GM21390 (cell line): Measurements from ENCODE around the gene SPRED2.

Experiments
- ATAC-seq: cut with Tn5 transposase; IDR thresholded peaks from one replicate; pipeline ENCODE4 v1.9.1; 2021; ENCODE audit not compliant: unreplicated experiment

Gene SPRED2

DNA sequence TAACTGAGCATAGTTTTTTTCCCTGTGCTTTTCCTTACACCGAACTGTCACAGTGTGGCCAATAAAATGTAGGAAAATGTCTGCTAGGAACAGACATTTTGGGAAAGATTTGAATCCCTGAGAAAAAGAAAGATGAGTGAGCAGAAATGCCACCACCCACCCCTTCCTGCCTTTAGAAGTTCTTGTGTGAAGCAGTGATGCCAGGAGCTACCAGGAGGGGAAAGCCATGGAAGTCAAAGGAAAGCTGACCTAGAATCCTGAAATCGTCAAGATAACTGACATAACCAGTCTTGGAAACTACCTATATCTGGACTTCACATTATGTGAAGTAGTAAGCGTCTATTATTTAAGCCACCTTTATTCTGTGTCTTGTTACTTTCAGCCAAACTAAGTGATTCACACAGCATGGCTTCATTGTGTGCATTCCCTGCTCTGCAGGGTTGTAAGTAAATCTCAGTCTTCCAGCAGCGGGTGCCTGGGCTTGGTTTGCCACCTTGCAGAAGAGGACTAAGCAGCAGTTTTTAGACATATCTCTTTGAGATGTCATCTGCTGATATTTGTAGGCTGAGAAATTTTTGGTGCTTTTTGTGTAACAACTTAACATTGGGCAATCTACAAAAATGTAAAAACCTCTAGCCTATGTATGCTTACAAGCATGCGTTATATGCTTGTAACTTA lies 11.2 kb upstream of the SPRED2 start:
- ATAC-seq: no peak

DNA sequence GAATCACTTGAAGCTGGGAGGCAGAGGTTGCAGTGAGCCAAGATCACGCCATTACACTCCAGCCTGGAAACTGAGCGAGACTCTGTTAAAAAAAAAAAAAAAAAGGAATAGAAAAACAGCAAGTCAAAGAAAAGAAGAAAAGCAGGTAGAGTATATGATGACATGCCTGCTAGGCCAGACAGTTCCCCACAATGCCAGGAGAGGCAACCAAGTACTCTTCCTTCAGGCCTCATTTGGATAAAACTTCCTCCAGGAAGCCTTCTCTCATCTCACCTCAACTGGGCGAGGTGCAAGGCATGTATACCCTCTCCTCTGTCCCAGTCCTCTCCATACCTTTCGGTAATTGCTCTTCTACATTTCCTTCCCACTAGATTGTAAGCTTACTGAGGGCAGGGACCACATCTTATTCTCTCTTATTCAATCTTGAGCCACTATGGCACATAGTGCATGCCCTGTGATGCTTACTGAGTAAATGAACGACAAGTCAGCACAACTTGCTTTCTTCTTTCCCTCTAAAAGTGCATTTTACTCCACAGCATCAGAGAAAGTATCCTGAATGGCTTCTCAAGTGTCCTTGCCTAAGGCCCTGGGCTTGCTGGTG lies 10.1 kb upstream of the SPRED2 start:
- no peak for ATAC-seq

DNA sequence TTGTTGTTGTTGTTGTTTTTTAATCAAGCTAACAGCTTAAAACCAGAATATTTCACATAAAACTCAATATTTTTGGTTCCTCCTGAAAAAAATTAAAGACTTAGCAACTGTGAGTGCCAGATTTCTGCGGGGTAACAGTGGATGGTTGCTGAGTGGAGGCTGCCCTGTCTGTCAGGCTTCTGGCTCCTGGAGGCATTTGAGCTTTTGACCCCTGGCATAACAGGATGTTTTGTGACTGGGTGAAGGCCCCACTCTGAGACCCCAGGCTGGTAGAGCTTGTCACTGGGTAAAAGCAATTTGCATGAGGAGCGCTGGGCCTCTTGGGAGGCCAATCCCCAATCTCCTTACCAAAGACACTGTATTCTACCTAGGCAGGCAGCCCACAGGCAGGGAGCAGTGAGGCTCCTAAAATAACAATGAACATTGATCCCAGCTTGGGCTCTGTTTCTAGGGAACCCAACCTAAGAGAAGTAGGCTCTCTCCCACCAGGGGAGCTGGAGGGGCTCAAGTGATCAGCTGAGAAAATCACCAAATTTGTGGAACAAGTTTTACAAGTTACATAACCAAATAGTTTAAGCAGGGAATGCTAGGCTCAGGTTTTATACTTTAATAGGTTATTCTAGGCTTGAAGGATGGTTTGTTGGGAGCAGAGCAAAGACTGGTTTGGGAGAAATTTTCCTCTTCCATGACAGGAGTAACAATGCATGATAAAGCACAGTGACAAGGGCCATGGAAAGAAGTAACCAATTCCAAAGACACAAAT lies 5.9 kb upstream of the SPRED2 start:
- ATAC-seq: no peak

DNA sequence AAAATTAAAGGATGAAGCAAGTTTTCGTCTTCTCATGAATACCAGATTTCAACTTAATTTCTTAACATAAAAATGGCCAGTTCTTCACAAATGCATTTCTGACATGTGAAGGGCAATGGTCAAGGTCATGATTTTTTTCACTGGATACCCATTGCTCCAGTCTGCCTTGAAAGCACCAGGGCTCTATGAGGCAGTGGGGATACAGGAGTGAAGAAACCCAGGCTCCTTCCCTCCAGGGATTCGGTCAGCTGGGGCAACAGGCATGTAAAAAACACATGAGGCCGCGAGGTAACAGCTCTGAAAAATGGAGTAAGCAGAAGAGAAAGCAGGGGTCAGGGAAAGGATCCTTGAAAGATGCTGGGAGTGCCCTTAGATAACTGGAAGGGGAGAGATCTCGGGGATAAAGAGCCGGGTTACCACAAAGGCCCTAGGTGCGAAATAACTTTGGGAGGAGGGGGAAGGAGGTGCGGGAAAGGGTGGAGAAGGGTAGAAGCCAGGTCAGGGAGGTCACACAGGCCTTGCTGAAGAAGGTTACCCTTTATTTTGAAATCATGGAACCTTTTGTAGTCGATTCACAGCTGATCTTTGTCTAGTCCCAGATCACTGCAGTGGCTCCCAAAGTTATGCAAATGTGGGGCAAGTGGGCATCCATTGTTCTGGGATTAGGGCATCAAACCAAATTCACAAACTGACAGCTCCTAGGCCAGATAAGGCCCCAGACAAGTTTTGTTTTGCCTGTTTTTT lies 5.2 kb upstream of the SPRED2 start:
- no peak for ATAC-seq

DNA sequence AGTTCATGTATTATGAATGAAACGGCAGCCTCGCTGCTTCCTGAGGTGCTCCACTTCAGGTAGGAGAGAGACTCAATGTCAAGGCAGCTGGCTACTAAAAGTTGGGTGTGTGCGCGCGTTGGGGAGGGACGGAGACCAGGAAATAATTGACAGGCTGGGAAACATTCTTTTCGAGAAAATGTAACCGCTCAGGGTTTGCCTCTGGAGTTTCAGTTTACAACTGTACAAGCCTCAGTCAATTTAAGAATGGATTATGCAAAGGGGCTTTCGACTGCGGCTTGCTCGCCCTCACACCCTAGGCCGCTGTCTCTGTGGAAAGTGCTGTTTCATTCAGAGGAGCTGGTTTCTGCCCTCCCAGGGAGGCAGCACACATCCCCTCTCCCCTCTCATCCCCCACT lies 4.4 kb upstream of the SPRED2 start:
- peak; percentile 78 for ATAC-seq

DNA sequence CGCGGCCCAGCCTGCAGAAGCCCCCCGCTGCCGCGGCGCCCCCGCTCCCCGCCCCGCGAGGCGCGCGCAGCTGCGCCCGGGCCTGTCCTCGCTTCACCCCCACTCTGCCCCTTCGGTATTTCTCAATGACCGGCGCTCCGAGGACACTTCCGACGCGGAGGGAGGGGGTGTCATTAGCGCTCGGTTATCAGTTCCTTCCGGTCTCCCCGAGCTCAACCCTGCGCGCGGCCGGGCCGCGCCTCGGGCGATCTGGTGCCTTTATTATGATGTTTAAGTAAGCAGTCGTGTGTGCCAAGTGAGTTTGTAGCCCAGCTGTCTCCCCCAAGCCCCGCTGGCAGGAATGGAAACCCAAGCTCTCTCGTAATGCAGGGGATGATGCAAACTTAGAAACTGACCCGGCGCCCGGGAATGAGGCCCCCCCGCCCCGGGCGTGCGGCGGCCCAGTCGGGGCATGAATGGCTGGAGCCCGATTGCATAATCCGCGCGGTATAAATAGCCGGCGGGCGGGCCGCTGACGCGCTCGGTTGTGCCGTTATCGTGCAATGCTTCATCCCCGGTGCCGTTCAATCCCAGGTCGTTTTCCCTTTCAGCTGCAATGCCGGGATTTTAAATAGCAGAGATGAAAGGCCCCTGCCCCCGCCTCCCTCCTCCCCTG lies 3.9 kb upstream of the SPRED2 start:
- peak; percentile 25 for ATAC-seq

DNA sequence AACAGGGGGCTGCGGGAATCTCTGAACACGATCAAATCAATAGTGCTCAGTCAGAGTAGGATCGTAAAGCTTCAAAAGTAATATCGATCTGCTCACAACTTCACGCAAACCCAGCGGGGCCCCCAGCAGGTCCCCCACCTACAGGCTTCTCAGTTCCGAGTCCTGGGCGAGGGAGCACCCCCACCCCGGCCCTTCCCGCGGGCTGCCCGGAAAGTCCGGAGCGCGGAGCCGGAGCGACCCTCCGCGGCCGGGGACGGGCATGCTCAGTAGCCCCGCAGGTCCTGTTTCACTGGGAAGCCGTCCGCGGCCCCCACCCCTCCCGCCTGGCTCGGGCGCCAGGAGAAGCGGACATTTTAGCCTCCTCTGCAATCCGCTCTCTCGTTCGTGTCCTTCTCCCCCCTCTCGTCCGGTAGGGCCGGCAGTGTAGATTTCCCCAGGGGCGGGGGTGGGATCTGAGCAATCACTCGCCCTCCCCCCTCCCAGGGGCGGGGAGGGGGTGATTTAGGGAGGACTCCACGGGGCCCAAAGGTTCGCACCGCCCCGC lies 3.3 kb upstream of the SPRED2 start:
- ATAC-seq: no peak

DNA sequence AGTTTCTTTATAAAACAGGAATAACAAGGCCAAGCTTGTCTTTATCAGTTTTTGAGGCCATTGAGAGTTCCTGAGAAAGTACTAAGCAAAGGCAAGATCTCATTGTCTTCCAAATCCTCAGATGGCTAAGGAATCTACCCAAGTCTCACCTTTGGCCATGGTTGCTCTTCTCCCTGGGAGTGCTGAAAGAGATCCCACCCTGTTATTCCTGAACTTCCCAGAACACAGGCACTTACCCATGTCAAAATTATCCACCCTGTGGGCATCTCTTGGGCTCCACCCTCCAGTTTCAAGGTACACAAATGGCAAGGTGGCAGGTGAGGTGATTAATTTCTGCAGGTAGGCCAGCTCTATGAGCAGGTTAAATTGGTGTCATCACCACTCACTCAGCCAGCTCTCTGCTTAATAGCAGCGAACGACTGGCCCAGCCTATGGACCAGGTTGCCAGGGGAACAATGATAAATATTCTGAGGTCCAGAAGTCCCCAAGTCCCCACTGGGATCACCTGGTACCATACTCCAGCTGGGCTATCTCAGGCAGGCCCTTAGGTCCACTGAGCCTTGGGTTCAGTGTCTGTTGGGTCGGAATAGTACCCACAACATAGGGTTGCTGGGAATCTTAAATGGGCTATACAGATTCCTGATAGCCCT lies 2.3 kb upstream of the SPRED2 start:
- ATAC-seq: no peak

DNA sequence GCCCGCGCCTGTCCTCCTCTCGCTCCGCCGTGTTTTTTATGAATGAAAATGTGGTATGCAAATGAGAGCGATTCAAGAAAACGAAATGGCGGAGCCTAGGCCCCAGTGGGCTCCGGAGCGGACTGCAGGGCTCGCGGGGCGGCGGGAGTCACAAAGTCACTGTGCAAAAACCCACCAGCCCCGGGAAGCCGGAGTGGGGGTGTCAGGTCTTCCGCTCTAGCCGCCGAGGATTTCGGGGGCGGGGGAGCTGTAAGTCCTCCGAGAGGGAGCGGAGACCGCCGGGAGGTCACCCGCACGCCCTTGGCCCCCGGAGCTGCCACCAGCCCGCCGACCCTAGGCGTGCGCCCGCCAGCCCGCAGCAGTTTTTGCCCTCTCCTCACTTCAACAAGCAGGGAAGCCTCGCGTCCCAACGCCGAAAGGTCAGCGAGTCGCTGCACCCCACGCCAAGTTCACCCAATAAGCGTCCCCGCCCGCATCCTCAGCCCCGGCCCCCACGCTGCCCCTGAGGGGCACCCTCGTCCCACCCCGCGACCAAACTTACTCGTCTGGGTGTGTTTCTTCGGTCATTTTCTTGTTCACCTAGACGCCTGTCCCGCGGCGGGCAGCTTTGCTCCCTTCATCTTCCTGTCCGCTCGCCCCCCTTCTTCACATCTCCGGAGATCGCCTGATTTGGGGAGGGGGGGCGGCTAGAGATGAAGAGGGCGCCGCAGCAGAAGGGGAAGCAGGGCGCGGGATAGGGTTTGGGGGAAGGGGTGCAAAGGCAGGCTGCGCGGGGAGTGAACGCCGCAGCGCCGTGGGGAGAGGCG lies 775 bp downstream of the SPRED2 start:
- peak; percentile 34 for ATAC-seq

DNA sequence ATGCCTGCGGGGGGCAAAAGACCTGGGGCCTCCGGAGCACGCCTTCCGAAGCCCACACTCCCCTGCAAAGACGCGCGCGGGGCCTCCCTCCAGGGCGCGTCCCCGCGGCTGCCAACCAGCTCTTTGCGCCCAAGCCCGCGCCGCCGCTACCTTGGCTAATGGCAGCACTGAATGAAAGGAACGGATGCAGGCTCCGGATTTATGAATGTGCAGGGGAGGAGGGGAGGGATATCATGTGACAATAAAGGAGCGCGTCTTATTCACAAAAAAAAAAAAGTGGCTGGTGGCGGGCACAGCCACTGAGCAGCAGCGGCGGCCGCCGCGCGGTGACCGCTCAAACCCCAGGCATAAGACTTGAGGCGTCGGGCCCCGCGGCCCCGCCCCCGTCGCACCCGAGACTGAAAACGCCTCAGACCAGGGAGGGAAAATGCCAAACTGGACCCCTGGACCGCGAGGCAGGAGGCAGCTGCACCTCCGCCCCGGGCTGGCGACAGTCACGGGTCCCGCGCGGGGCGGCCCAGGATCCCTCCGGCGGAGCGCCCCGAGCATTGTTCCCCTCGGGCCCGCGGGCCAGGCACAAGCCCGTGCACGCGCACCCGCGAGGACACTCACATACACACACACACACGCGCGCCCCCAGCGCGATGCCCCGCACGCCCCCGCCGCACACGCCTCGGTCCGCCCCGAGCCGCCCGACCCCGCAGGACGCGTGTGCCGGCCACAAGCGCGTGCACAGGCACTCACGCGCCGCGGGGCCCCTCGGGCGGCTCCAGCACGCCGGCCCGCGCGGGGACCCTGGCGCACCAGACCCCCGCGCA lies 1.6 kb downstream of the SPRED2 start:
- peak; percentile 26 for ATAC-seq

DNA sequence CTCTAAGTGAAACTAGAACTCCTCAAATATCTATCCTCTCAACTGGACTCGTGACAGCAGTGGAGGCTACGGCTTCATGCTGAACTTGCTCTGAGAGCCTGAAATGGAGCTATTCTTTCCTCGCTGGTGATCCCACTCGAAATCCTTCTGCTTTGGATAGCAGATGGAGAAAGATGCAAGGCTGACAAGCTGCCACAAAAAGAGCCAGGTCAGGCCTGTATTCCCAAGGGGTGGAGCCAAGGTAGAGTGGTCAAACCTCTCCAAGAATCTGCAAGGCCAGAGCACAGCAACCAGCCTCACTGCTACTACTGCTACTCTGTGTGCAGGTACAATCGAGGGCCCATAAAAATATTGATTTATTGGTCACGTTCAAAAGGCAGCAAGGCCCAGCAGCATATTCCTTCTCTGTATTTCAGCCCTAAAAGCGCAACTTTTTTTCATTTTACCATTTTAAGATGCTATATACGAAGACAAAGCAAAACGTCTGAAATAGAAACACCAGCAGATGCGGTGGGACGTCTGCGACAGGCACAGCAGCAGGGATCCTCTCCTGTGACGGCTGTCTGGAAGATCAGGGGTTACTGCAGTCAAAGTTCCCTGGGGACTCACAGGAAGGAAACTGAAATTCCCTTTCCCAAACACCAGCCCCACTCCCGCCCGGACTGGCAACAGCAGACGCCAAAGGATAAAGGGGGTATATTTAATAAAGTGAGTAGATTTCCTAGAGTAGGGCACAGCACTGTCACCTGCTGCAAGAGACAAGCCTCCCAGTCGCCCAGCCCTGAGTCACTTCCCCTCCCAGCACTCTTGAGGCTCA lies 2.4 kb downstream of the SPRED2 start:
- peak; percentile 11 for ATAC-seq

DNA sequence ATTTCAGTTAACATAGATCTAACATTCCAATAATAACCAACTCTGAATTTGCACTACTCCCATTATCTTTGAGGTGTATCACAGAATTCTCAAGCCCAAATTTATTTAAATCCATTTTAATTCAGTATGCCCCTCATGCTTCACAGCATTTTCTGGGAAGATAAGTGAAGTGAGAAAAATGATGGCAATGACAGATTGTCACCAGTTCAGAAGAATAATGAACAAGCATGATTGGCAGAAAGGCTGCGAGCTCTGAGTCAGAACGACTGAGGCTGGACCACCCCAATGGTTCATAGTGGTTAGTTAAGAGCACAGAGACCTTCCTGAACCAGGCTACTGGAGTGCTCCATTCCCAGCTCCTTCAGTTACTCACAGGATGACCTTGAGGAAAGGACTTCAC lies 4.9 kb downstream of the SPRED2 start:
- no peak for ATAC-seq

DNA sequence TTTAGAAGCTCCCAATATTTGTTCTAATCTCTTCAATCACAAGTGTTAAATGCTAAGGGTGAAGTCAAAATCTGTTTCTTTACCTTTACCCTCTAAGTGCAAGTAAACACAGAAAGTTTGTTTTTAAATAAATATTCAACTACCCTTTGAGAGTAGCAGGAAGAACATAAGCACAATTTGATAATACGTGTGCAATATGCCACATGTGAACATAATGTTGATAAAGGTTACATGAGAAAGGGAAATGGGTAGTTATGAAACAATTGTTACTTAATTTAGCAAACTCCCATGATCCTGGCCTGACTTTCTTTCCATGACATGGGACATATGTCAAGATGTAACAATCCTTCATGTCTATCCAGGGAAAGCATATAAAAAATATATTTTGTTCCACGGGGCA lies 7.1 kb downstream of the SPRED2 start:
- no peak for ATAC-seq

DNA sequence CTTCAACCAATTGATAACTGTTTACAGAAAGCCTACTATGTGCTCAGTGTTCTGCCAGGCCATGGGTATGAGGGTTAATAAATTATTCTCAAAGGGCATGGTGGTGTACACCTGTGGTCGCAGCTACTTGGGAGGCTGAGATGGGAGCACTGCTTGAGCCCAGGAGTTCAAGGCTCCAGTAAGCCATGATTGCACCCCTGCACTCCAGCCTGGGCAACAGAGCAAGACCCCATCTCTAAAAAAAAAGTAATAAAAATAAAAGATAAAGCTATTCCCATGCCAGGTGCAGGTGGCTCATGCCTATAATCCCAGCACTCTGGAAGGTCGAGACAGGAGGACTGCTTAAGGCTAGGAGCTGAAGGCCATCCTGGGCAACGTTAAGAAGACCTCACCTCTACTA lies 8.0 kb downstream of the SPRED2 start:
- no peak for ATAC-seq

DNA sequence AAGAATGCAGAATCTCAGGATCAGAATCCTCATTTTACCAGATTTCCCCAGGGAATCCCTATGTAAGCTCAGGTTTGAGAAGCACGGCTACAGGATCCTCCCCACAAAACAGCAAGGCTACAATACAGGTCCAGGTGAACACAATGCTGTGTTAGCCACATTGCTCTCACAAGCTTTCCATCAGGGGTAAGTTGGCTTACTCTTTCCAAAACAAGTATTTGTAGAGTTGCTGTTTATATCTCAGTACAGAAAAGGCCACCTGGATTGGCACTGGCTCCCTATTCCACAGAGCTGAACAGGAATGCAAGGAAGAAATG lies 11.0 kb downstream of the SPRED2 start:
- ATAC-seq: no peak

DNA sequence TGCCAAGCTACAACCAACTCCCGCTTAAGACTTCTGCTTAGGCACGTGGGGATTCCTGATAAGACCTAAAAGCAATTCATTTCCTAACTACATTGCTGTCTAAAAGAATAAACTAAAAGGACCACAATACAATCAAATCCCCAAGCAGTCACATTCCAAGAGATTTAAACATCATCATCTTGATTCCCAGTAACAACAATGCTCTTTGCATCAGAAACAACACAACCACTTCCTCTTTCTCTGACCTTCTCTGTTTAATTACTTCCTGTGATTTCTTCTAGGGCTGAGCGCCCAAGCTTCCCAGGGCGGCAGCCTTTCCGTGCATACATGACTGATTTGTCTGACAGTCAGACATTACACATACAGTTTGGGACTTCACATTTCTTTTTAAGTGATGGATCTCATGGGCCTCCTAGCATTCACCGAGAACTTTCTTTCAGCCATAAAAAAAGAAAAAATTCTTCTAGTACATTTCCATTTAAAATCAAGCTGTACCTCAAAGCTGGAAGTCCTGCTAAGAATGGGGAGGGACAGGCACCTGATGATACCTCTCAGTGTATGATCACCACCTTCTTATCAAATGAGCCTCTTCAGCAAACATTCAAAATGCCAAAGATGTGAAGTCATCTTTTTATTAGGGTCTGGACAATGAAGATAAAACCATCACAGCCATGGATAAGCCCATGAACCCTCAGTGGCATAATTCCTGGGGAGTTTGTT lies 11.5 kb downstream of the SPRED2 start:
- peak; percentile 59 for ATAC-seq

DNA sequence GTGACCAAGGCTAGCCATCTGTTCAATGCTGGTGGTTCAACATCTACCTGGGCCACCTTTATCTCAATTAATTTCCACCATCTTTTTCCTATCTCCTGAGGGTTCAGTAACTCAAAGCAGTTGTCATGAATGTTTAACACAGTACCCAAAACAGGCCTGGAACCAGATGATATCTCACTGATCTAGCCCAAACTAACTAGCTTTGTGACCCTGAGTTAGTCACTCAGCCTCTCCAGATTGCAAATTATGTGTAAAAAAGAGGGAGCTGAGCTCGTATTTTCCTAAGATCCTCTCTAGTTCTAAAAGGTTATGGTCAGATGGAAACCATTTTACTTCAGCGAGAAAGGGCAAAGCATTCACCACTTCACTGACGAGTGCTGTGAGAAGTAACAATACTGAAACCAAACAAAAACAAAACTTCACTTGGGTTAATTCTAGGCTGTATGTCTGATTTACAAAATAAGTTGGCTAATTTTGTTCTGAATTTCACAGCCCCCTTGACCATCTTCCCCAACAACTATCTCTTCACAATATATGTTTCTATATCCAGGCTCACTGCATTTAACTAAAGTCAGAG lies 14.8 kb downstream of the SPRED2 start:
- ATAC-seq: no peak
